22Rv1 (cell line): ENCODE data around the gene DTD2.

Source experiments
- H3K27ac ChIP-seq: fragments of 450-650 bp; 2 replicates; pipeline ENCODE4 v1.5.1; 2017
- CTCF ChIP-seq: fragments of 450-650 bp; IDR thresholded peaks from 2 replicates; pipeline ENCODE4 v1.5.1; 2017; ENCODE audit warnings: mild to moderate bottlenecking
- ZFX ChIP-seq: fragments of 450-650 bp; IDR thresholded peaks from 2 replicates; pipeline ENCODE4 v1.6.1; 2017; ENCODE audit warnings: antibody characterized with exemption, borderline replicate concordance

DTD2 gene

GRCh38 chr14:31410048-31410650, 47.2 kb downstream of the DTD2 start:
- no peak for TF ChIP-seq CTCF
- TF ChIP-seq ZFX: no peak
- H3K27ac ChIP-seq: no peak overlapping the region

GRCh38 chr14:31408421-31408820, 48.9 kb downstream of the DTD2 start:
- TF ChIP-seq ZFX: no peak
- TF ChIP-seq CTCF: no peak

GRCh38 chr14:31405599-31406232, 51.6 kb downstream of the DTD2 start:
- no peak overlapping the region for H3K27ac ChIP-seq
- no peak for TF ChIP-seq CTCF
- TF ChIP-seq ZFX: no peak

More at GRCh38 chr14:31408421-31408820, 48.9 kb downstream of the DTD2 start:
- H3K27ac ChIP-seq: no peak overlapping the region

- no peak for TF ChIP-seq CTCF
- no peak for TF ChIP-seq ZFX
- H3K27ac ChIP-seq: no peak overlapping the region
Measured at GRCh38 chr14:31405106-31405505, 52.2 kb downstream of the DTD2 start.

GRCh38 chr14:31403707-31404106, 53.6 kb downstream of the DTD2 start:
- TF ChIP-seq ZFX: no peak
- no peak for TF ChIP-seq CTCF
- no peak overlapping the region for H3K27ac ChIP-seq

- TF ChIP-seq ZFX: no peak
- no peak for TF ChIP-seq CTCF
- H3K27ac ChIP-seq: no peak overlapping the region
Measured at GRCh38 chr14:31402764-31403439, 54.4 kb downstream of the DTD2 start.

GRCh38 chr14:31401369-31401932, 55.9 kb downstream of the DTD2 start:
- no peak for TF ChIP-seq ZFX
- TF ChIP-seq CTCF: no peak
- H3K27ac ChIP-seq: no peak overlapping the region
